ENCODE results near the gene TMTC2.

The TMTC2 gene

GRCh38 chr12:82659343-82660207 is 27.1 kb upstream of the TMTC2 start:
- Histone ChIP-seq H3K4me3 (ENCODE audit: low read depth, low read length) (no peak overlapping the region), H3K27me3 (replicated peaks) (no peaks in the 10 kb centered on the region), H3K36me3 (replicated peaks) (no peaks in the 10 kb centered on the region), H3K27ac (no peak overlapping the region)
- TF ChIP-seq CTCF (IDR thresholded peaks at IDR 0.05; ENCODE audit: low read depth, low read length, missing control alignments) = no peak
- no peak for DNase-seq
- in situ Hi-C loops (cut with HindIII; ENCODE audit: low pct_ligation_motif_present, low sequenced_read_pairs) = no loop called here

- H3K27ac ChIP-seq = no peak overlapping the region
- H3K36me3 ChIP-seq (replicated peaks) = no peaks in the 10 kb centered on the region
- in situ Hi-C loops (cut with HindIII; ENCODE audit: low pct_ligation_motif_present, low sequenced_read_pairs) = no loop called here
- H3K27me3 ChIP-seq (replicated peaks) = no peaks in the 10 kb centered on the region
- DNase-seq = no peak
- no peak overlapping the region for H3K4me3 ChIP-seq (ENCODE audit: low read depth, low read length)
- no peak for TF ChIP-seq CTCF (IDR thresholded peaks at IDR 0.05; ENCODE audit: low read depth, low read length, missing control alignments)
Measured at GRCh38 chr12:82660541-82661325, 26.0 kb upstream of the TMTC2 start.

- H3K27ac ChIP-seq = no peak overlapping the region
- no peak for TF ChIP-seq CTCF (IDR thresholded peaks at IDR 0.05; ENCODE audit: low read depth, low read length, missing control alignments)
- no peak for DNase-seq
- H3K36me3 ChIP-seq (replicated peaks) = no peaks in the 10 kb centered on the region
- in situ Hi-C loops (cut with HindIII; ENCODE audit: low pct_ligation_motif_present, low sequenced_read_pairs) = no loop called here
- H3K4me3 ChIP-seq (ENCODE audit: low read depth, low read length) = no peak overlapping the region
- no peaks in the 10 kb centered on the region for H3K27me3 ChIP-seq (replicated peaks)
Measured at GRCh38 chr12:82663893-82664292, 22.8 kb upstream of the TMTC2 start.

GRCh38 chr12:82665142-82665923 is 21.4 kb upstream of the TMTC2 start:
- Histone ChIP-seq H3K4me3 (ENCODE audit: low read depth, low read length) (no peak overlapping the region), H3K36me3 (replicated peaks) (no peaks in the 10 kb centered on the region), H3K27ac (no peak overlapping the region), H3K27me3 (replicated peaks) (no peaks in the 10 kb centered on the region)
- no peak for TF ChIP-seq CTCF (IDR thresholded peaks at IDR 0.05; ENCODE audit: low read depth, low read length, missing control alignments)
- in situ Hi-C loops (cut with HindIII; ENCODE audit: low pct_ligation_motif_present, low sequenced_read_pairs) = no loop called here
- DNase-seq = no peak

DNA sequence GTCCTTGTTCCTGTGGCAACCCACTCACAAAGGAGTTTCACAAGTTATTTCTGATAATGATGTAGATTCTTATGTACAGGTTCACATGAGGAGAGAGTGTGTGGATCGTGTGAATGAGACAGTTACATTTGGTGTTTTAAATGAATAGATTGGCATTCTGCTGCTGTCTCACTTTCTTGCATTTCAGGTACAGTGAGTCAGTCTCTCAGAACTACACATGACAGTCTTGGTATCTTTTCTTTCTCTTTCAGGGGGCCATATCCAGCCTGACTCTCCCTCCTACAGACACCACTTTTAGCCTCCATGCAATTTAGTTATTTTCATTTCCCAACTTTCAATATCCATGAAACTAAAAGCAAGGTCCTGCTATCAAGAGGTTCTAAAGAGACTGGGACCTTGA is 19.9 kb upstream of the TMTC2 start:
- no peaks in the 10 kb centered on the region for H3K27me3 ChIP-seq (replicated peaks)
- no peaks in the 10 kb centered on the region for H3K36me3 ChIP-seq (replicated peaks)
- no peak overlapping the region for H3K4me3 ChIP-seq (ENCODE audit: low read depth, low read length)
- no peak for DNase-seq
- H3K27ac ChIP-seq = no peak overlapping the region
- TF ChIP-seq CTCF (IDR thresholded peaks at IDR 0.05; ENCODE audit: low read depth, low read length, missing control alignments) = no peak
- in situ Hi-C loops (cut with HindIII; ENCODE audit: low pct_ligation_motif_present, low sequenced_read_pairs) = no loop called here
